Stimulated activated CD4-positive, alpha-beta T cell treated with anti-CD3 and anti-CD28 coated beads, Interleukin-1b, Interleukin-23, amount 100 ng/mL, for 48 hours (primary cell): ENCODE measurements around the gene MEGF10.

Experiments
- DNase-seq: peaks from one replicate; pipeline ENCODE4 v3.0.0-alpha.2; 2020

Gene MEGF10

DNA sequence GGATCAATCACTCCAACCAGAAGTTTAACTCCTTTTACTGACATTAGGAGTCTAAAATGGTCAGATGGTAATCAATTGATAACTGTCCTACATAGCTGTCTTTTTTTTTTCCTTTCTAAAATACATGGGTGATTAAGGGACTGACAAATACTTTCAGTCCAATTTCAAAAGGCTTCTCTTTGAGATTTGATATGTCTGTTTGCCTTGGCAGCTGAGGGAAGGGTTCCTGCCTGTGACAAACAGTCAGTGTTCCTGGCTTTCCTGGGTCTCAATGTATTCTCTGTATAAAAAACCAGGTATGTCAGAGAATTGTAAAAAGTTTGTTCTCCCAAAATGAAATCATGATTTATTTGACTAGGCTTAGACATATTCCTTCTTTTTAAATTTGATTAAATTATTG is 84.5 kb downstream of the MEGF10 start:
- DNase-seq = no peak

DNA sequence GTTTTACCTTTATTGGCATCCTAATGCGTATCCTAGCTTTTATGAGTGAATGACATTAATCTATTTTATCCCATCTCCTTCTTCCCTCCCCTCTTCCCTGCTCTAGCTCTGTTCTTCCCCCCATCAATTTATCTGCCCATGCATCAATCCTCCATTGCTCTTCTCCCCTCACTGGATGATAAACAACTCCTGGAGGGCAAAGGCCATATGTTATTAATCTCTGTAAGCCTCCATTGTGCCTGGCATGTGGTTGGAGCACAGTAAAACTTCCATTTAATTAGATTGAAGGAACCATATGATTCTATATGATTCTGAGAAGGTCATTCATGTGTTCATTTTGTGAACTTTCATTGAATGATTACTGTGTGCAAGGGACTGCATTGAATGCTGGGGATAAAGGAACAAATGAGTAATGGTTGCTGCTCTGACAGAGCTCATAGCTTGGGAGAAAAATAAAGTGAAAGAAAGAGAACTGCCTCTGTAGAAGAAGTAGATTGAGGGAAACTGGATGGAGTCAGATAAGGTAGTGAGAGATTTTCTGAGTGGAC is 85.0 kb downstream of the MEGF10 start:
- no peak for DNase-seq

DNA sequence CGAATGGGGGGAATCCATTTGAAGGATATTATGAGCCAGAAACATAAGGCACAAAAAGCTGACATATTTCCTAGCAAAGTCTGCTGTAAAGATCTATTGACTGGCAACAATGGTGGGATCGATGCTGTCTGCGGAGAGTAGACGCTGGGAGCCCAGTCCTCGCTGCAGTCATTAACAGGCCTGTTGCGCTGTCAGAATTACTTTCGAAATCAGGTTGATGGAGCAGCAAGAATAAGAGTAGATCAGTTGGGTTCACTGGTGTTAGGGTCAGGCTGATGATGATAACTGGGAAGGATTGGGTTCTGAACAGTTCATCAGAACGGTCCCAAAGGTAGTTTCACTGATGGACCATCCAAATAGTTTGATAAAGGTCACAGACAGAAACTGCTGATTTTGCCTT is 87.1 kb downstream of the MEGF10 start:
- no peak for DNase-seq

DNA sequence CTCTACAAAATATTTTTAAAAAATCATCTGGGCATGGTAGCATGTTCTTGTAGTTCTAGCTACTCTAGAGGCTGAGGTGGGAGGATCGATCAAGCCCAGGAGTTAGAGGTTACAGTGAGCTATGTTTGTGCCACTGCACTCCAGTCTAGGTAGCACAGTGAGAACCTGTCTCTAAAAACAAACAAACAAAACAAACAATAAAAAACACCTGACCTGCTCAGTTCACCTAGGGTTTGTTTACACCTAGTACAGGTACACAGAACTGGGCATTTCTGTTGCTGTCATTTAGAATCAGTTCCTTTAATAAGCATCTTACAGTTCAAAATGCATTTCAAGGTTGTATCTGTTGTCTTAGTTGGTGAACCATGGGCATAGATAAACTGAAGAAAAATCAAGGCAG is 95.3 kb downstream of the MEGF10 start:
- DNase-seq = no peak

DNA sequence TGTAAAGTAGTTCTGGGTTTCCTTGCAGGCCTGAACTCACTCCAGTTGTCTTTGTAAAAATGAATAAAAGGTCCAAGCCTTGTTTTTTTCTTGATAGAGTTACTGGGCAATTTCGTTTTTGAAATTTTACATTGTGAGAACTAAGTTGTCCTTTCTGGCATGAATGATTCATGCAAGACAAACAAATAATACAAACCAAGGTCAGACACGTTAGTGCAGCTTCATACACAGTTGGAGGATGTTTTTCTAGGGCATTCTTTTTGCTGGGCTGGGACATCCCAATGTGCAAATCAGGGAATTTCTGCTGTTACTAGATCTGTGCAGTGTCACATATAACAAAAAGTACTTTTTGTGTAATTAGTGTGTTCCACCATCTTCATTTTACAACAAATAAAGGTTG is 96.0 kb downstream of the MEGF10 start:
- DNase-seq = no peak

DNA sequence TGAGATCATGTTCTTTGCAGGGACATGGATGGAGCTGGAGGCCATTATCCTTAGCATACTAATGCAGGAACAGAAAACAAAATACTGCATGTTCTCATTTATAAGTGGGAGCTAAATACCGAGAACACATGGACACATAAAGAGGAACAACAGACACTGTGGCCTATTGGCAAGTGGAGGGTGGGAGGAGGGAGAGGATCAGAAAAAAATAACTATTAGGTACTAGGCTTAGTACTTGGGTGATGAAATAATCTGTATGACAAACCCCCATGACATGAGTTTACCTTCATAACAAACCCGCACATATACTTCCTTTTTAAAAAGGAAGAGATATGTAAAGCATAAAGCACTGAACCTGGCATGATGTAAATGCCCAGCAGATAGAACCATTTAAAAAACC is 99.0 kb downstream of the MEGF10 start:
- no peak for DNase-seq

DNA sequence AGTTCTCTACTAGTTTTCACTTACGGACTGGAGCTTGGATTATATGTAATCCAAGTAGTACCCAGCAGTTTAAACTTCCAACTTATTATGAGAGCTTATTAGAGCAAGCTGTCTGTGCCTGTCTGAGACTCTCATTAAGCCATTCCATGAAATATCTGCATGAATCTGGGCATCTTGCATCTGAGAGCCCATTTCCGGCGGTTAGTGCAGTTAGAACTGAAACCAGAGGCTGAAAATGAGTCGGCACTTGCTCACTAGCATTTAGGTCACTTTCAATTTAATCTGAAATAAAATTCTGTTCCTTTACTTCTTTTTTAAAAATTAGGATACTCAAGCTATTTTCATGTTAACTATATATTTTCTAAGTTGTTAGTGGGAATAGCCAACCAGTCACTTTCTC is 102.2 kb downstream of the MEGF10 start:
- no peak for DNase-seq

DNA sequence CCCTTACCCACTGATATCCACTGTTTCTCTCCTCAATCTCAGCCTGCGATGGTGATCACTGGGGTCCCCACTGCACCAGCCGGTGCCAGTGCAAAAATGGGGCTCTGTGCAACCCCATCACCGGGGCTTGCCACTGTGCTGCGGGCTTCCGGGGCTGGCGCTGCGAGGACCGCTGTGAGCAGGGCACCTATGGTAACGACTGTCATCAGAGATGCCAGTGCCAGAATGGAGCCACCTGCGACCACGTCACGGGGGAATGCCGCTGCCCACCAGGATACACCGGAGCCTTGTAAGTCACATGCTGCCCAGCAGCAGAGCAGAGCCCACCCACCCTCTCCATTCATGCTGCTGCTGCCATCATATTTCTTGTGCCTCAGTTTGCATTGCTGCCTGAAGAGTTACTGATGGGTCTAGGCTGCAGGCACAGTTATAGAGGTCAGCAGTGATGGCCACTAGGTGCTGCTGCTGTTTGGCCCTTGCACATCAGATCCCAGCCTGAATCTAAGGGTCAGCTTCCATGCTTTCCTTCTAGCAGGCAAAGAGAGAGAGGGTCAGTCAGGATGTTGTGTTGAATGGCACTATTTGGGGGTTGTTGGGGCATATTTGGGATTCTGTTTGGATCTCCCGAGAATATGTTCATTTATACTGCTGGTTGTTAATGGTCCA is 106.0 kb downstream of the MEGF10 start:
- DNase-seq = no peak

DNA sequence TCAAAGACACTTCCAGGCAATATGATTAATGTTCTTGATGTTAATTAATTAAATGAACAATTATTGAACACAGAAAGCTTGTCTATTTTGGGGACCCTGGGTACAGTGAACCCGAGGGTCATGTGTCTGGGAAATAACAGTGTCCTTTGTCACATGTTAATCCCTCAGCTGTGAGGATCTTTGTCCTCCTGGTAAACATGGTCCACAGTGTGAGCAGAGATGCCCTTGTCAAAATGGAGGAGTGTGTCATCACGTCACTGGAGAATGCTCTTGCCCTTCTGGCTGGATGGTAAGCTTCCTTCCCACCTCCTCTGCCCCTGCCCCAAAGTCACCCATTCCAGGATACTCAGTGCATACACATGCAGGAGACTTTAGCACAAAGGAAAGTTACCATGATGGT is 107.9 kb downstream of the MEGF10 start:
- no peak for DNase-seq

DNA sequence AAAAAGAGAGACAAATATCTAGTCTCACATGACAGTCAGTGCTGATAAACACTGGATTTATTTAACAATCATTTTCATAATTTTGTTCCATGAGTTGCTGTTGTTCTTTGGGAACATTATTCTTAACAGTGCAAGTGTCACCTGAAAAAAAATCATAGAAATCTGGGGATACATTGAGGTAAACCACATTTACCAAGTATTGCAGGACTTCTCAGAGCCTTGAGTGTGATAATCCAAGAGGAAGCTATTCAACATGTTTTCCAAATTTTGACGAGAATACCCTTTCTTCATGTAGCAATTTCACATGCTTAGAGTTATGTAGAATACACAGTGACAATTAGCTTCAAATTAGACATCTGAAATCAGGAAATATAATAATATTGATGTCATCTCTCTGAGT is 108.5 kb downstream of the MEGF10 start:
- no peak for DNase-seq

DNA sequence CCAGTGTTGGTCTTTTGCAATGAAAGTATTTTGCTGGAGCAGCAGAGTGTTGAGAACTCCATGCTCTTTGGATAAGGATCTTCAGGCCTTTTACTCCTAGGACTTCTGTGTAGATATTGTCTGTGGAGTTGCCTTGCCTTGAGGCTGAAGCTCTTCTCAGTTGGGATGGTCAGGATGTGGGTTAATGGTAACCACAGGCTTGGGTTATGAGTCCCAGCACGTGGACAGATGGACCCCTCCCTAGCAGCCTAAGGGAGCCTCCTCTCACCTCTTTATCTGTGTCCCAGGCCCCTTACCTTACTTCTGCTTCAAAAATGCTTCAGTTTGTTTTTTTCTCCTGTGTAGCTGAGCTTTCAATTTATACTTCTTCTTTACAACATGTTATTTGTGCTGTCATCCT is 109.9 kb downstream of the MEGF10 start:
- no peak for DNase-seq

DNA sequence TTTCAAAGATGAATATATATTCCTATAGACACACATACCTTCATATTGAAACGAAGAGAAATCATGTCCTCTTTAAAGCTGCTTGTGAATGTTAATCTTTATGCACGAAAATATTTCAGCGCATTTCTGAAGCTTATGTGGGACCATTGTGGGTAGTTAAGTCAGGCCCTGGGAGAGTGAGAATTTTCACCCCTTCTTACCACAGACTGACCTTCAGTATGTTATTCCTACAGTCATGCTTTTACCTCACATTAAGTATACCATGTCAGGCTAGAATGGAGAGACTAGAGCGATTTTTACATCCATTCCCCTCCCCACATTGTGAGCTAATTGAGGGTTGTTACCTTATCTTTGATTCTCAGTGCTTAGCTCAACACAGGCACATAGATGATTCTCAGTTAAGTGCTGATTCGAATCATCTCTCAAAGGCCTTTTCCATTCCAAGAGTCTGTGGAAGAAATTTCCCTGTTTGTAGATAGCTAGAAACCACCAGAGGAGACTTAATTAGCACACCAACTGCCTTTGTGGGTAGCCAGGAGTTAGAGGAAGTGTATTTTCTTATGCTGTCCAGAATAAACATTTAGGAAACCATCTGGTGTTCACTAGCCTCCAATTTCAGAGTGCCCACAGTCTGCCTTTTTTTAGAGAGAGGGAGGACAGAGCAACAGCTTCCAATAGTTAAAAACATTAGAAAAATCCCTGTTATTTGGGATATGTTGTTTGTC is 110.5 kb downstream of the MEGF10 start:
- no peak for DNase-seq

DNA sequence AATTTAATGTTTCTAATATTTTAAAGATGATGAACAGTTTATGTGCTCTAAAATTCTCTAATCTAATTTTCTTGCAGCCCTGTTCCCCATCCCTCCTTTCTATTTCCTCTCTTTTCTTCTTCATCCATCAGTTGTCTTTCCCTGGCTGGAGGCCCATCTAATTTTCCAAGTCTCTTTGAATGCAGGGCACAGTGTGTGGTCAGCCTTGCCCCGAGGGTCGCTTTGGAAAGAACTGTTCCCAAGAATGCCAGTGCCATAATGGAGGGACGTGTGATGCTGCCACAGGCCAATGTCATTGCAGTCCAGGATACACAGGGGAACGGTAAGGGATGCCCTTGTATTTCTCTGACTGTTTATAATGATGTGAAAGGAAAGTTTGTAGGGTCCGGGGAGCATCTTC is 111.8 kb downstream of the MEGF10 start:
- no peak for DNase-seq

DNA sequence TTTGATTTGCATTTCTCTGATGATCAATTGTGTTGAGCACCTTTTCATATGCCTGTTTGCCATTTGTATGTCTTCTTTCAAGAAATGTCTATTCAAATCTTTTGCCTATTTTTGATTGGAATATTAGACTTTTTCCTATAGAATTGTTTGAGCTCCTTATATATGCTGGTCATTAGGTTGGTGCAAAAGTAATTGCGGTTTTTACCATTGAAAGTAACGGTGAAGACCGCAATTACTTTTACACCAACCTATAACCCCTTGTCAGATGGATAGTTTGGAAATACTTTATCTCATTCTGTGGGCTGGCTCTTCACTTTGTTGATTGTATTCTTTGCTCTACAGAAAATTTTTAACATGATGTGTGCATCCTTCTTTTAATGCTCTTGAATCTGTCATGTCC is 113.6 kb downstream of the MEGF10 start:
- no peak for DNase-seq

DNA sequence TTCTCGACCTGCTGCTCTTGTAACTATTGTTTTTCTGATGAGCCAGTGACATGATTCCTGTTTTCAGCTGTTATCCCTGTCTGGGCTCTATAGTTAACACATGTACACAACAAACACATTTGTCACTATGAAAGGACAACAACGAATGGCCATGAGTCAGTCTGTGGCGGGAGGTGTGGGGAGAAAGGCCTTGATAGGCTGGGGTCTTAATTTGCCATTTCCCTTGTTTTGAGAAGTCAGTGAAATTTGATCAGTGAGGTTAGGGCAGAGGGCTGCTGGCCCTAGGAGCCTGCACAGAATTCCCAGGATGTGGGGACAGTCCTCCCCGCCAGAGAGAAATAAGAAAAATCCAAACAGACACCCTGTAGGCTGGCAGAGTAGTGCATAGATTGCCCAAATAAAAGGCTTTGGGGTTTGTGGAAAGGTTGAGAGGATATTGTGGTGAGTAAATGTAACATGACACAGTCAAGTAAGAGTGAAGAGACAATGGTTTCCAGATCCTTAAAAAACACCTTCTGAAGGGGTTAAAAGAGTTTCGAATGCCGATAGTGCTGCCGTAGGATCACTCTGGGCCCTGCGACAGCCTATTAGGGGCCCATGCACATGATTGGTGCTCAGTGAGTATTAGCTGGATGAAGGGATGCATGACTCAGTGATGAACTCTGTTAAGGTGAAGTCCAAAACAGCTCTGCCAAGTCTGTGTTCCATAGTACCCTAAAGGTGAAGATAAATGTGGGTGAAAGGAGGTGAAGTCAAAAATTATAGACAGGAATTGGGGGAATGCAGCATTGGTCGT is 115.9 kb downstream of the MEGF10 start:
- no peak for DNase-seq

DNA sequence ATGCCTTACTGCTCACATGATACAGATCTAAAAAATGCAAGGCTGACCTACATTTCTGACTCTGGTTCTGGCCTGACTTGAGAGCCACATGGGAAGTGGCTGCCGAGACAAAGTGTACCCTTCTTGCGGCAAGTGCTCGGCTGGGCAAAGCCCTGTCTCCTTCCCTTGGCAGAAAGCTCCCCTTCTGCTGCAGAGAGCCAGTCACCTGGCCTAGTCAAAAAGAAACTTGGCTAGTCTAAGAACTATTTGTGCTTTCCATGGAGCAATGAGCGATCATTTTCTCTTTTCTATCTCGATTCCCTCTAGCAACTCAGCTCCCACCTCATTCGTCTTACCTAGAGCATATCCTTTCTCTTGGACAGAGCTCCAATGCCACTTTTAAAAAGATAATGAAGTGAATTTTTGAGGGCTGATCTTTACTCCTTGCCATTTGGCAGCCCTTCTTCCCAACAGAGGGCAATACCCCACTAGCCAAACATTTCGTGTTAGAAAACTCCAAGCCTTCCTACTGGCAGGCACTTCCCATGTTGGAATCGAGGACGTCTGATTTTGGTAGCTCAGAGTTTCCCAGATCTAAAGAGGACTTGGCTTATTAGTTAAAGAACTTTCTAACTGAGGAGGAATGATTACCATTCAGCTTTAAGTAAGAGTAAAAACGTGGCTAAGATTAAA is 118.8 kb downstream of the MEGF10 start:
- DNase-seq = no peak

DNA sequence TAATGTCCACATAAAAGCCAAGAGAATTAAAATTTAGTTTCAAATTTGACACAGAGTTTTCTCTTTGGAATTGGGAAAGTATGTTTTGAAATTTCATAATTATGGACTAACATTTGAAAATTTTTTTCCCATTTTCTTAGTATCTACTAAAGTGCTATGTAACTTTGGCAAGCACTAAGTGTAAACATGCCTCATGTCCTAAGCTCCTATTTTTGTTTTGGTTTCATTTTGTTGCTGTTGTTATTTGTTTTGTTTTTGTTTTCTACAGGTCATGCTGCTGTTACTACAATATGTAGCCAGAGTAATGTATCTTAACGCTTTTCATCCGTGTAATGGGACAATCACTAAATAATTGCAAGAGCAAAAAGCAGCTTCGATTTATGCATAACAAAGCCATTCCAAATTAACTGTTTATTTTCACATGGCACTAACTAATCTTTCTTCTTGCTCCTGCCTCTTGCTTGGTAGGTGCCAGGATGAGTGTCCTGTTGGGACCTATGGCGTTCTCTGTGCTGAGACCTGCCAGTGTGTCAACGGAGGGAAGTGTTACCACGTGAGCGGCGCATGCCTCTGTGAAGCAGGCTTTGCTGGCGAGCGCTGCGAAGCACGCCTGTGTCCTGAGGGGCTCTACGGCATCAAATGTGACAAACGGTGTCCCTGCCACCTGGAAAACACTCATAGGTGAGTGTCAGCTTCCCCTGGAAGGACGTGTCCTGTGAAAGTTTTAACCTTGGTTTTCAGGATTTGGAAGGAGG is 119.5 kb downstream of the MEGF10 start:
- DNase-seq = no peak

DNA sequence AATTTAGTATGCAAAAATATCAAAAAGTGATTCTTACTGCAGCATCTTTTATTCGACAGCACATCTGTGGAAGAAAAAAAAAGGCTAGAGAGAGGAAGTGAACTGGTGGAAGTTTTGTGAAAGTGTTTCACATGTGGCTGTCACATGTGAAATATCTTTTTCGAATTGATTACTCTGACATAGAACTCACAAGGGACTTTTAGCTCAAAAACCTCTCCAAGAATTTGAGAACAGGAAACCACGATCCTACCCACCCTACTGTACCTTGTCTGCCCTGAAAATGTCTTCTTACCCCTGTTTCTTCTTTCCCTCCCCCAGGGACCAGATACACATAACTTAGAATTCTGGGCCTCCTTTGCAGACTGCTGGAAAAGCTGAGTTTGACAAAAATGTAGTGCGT is 120.4 kb downstream of the MEGF10 start:
- DNase-seq = no peak

DNA sequence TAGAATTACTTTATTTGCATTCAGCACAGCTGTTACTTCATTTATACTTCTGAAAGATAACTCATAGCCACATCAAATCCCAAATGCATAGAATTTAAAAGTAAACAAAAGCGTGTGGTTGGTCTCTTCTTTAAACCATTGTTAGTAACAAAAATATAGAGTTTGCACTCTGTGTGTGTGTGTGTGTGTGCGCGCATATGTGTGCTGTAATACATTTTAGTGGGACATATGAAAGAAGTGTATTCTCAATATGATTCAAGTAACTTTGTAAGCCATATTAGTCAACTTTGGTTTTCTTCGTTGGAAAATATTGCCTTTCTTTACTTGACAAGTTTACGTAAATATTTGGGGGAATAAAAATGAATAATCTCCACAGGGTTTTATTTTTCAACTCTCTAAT is 120.8 kb downstream of the MEGF10 start:
- no peak for DNase-seq

DNA sequence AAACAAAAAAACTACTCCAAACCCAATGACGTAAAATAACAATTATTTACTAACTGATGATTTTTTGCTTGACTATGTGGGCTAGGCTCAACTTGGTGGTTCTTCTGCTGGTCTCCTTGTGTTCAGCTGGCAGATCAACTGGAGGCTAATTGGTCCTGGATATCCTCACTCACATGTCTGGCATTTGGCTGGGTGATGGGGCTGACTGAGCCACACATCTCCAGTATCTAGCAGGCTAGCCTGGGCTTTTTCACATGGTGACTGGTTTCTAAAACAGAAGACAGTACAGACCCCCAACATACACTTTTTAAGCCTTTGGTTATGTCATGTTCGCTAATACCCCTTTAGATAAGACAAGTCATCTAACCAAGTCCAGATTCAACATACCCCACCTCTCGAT is 122.1 kb downstream of the MEGF10 start:
- no peak for DNase-seq

DNA sequence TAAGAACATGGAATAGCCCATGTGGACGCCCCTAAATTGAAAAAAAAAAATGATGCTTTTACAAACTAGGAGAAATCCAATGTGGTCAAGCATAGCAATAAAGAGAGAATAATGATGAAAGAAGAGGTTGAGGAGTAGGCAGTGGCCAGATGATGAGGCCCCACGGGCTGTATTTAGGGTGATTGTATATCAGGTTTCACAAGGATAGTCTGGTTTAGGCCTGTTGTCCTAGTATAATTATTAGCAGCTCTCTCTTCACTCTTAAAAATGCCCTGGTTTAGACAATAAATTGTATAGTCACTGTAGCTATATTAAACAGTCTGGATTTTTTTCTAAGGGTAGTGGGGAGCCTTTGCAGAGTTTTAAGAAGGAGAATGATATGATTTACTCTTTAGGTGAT is 124.4 kb downstream of the MEGF10 start:
- no peak for DNase-seq

DNA sequence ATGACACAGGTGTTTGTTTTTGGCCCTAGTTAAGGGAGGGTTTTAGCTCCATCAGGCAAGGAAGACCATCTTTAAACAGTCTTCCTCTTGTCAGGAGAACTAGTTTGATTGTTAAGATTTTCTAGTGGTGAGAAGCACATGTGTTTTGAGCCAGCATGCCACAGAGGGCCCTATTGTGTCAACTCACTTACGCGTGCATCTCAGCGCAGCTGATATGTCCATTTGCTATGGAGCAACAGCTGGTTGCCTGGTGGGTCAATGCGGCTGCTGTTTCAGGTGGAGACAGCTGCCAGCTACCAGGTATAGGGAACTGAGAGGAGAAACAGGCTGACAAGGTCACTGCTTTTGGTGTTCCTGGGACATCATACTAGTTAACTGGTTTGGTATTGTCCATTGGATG is 126.3 kb downstream of the MEGF10 start:
- DNase-seq = no peak

DNA sequence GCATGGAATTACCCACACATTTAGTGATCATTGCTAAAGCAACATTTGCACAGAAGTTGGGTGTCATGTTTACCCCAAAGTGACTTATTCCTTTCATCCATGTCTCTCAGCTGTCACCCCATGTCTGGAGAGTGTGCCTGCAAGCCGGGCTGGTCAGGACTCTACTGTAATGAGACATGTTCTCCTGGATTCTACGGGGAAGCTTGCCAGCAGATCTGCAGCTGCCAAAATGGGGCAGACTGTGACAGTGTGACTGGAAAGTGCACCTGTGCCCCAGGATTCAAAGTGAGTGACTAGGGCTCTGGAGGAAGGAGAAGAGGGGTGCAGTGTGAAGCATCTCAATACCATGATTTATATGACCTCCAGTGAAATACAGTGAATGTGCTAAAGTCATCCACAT is 126.9 kb downstream of the MEGF10 start:
- DNase-seq = no peak
